DOHH2 (cell line): ENCODE results near the gene KCNA1.

Experiments
- H3F3A ChIP-seq: fragments of 200-600 bp; sonication (generic), shearing (Covaris generic); 2 replicates; pipeline ENCODE4 v1.6.0; 2016; ENCODE audit warnings: antibody characterized with exemption, mild to moderate bottlenecking; ENCODE audit not compliant: control insufficient read depth, insufficient read depth
- H3K27ac ChIP-seq: fragments of 200-600 bp; sonication (generic); 2 replicates; pipeline ENCODE4 v1.5.1; 2014; ENCODE audit warnings: low read depth, mild to moderate bottlenecking, low read length, moderate library complexity
- H3K27me3 ChIP-seq: fragments of 200-600 bp; sonication (generic); 2 replicates; pipeline ENCODE4 v1.6.1; 2014; ENCODE audit warnings: mild to moderate bottlenecking, low read length, mixed read lengths; ENCODE audit not compliant: control insufficient read depth
- H3K36me3 ChIP-seq: fragments of 200-600 bp; sonication (generic); 2 replicates; pipeline ENCODE4 v1.6.1; 2014; ENCODE audit warnings: mild to moderate bottlenecking, low read length, moderate library complexity, mixed read lengths; ENCODE audit not compliant: control insufficient read depth
- H3K4me1 ChIP-seq: fragments of 200-600 bp; sonication (generic); 2 replicates; pipeline ENCODE4 v1.6.1; 2014; ENCODE audit warnings: mild to moderate bottlenecking, low read length, mixed read lengths; ENCODE audit not compliant: control insufficient read depth
- H3K4me2 ChIP-seq: fragments of 200-600 bp; sonication (generic); 2 replicates; pipeline ENCODE4 v1.6.0; 2014; ENCODE audit warnings: mild to moderate bottlenecking, low read length, moderate library complexity
- H3K4me3 ChIP-seq: fragments of 200-600 bp; sonication (generic); 2 replicates; pipeline ENCODE4 v1.5.1; 2014; ENCODE audit warnings: mild to moderate bottlenecking, low read length, mixed read lengths
- H3K79me2 ChIP-seq: fragments of 200-600 bp; sonication (generic); 2 replicates; pipeline ENCODE4 v1.6.1; 2014; ENCODE audit warnings: mild to moderate bottlenecking, low read length, mixed read lengths; ENCODE audit not compliant: control insufficient read depth
- H3K9me2 ChIP-seq: fragments of 200-600 bp; sonication (generic); replicated peaks from 2 replicates; pipeline ENCODE4 v1.6.1; 2014; ENCODE audit warnings: mild to moderate bottlenecking, low read length, mixed read lengths; ENCODE audit not compliant: control insufficient read depth
- H3K9me3 ChIP-seq: fragments of 200-600 bp; sonication (generic); 2 replicates; pipeline ENCODE4 v1.6.1; 2014; ENCODE audit warnings: antibody characterized with exemption, low read length, mixed read lengths; ENCODE audit not compliant: control insufficient read depth, insufficient read depth
- H4K20me1 ChIP-seq: fragments of 200-600 bp; sonication (generic); 2 replicates; pipeline ENCODE4 v1.6.0; 2014; ENCODE audit warnings: low read depth, mild to moderate bottlenecking, antibody characterized with exemption, low read length, moderate library complexity; ENCODE audit not compliant: control insufficient read depth, insufficient read depth
- CTCF ChIP-seq: fragments of 200-600 bp; sonication (generic); IDR thresholded peaks from one replicate; pipeline ENCODE4 v1.5.1; 2014; ENCODE audit warnings: antibody characterized with exemption, mild to moderate bottlenecking, low read depth, low read length; ENCODE audit not compliant: poor library complexity, severe bottlenecking
- EZH2phosphoT487 ChIP-seq: fragments of 200-600 bp; sonication (generic); IDR thresholded peaks from 2 replicates; pipeline ENCODE4 v1.6.1; 2017; ENCODE audit warnings: borderline replicate concordance, mild to moderate bottlenecking, antibody characterized with exemption, low read length, moderate library complexity, mixed read lengths

The KCNA1 gene

DNA sequence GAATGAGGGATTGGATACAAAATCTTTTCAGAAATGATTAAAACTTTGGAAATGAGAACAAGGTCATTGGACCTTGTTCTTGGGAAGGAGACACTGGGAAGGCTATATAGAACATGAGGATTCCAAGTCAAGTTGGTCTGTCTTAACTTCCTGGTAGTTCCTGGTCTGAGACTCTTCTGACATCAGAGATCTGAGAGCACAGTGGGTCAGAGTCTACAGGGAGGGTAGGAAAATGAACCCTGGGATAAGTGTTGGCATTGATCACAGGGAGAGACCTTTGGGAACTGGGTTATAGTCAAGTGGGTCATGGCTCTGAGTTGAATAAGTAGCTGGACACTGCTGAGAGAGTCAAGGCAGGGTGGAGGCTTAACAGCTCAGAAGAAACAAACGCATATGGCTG, 17.3 kb upstream of the KCNA1 start:
- H3K79me2 ChIP-seq: no peaks in the 10 kb centered on the region
- H3K27me3 ChIP-seq: peaks cover 10% of the 10 kb centered on the region; the same call in 1 of the 2 replicates
- no peak overlapping the region for H3K27ac ChIP-seq
- no peaks in the 10 kb centered on the region for H3F3A ChIP-seq
- H3K36me3 ChIP-seq: no peaks in the 10 kb centered on the region
- no peak for TF ChIP-seq EZH2phosphoT487
- TF ChIP-seq CTCF: no peak
- no peaks in the 10 kb centered on the region for H3K9me3 ChIP-seq
- no peaks in the 10 kb centered on the region for H3K4me1 ChIP-seq
- H4K20me1 ChIP-seq: no peaks in the 10 kb centered on the region
- H3K4me3 ChIP-seq: no peak overlapping the region
- no peaks in the 10 kb centered on the region for H3K9me2 ChIP-seq
- H3K4me2 ChIP-seq: no peak overlapping the region

DNA sequence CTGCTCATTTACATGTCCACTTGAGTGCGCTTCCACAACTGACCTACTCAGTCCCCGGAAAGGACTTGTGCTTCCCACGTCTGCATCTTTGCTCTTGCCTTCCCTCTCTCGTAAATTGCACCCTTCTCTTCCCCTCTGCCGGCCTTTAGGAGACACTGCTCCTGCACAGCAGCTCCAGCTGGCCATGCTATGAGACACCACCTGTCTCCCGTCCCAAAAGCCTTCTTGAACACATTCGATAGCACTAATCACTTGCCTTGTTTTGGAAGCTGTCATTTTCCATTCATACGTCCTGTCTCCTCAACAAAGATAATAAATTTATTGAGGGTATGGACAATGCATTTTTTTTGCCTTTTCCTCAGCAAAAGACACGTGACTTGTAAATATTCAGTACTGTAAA, 15.7 kb upstream of the KCNA1 start:
- Histone ChIP-seq H3K36me3 (no peaks in the 10 kb centered on the region), H3K9me2 (no peaks in the 10 kb centered on the region), H3K27ac (no peak overlapping the region), H3K4me1 (no peaks in the 10 kb centered on the region), H3K9me3 (no peaks in the 10 kb centered on the region), H3K27me3 (peaks cover 10% of the 10 kb centered on the region; the same call in 1 of the 2 replicates), H3K4me3 (no peak overlapping the region), H3F3A (no peaks in the 10 kb centered on the region), H3K4me2 (no peak overlapping the region), H4K20me1 (no peaks in the 10 kb centered on the region), H3K79me2 (no peaks in the 10 kb centered on the region)
- no peak for TF ChIP-seq EZH2phosphoT487
- TF ChIP-seq CTCF: no peak

DNA sequence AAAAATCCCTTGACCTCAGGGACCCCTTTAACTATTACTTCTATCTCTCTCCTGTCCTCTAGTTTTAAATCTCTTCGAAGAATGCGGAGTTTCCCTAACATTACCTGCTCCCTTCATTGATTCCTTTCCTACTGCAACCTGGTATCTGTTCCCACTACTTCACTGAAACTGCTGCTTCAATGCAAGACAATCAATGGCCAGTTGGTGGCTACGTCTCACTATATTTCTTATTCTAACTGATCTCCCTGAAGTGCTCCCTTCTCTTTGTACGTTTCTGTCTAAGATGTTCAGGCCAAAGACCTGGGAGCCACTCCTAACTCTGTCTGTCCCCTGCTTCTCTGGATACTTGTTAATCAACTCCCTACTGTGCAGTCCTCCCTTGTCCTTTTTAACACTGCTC, 10.3 kb upstream of the KCNA1 start:
- no peaks in the 10 kb centered on the region for H3K79me2 ChIP-seq
- no peak for TF ChIP-seq CTCF
- TF ChIP-seq EZH2phosphoT487: no peak

DNA sequence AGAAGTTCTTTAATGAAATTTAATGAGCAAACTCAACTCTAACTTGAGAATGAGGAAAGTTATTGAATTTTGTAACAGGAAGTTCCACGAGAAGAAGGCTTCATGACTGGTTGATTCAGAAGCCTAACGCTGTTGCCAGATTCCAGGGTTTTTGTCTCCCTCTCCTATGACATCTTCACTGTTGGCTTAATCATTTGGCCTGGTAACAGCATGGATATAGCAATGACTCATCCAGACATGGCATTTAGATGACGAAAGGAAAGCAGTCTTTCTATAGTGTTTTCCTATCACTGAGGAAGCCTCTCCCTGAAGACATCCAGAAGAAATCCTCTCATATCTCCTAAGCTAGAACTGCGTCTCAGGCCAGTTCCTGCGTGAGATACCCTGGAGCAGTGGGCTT, 9.4 kb upstream of the KCNA1 start:
- Histone ChIP-seq H3K79me2 (no peaks in the 10 kb centered on the region), H3K4me3 (no peak overlapping the region), H4K20me1 (no peaks in the 10 kb centered on the region), H3F3A (no peaks in the 10 kb centered on the region), H3K36me3 (no peaks in the 10 kb centered on the region), H3K9me2 (no peaks in the 10 kb centered on the region), H3K4me1 (no peaks in the 10 kb centered on the region), H3K9me3 (no peaks in the 10 kb centered on the region), H3K27ac (no peak overlapping the region), H3K27me3 (peaks cover 6% of the 10 kb centered on the region), H3K4me2 (no peak overlapping the region)
- TF ChIP-seq CTCF: no peak
- no peak for TF ChIP-seq EZH2phosphoT487

More for the DNA sequence above, 10.3 kb upstream of the KCNA1 start:
- Histone ChIP-seq H3K4me1 (no peaks in the 10 kb centered on the region), H3K36me3 (no peaks in the 10 kb centered on the region), H4K20me1 (no peaks in the 10 kb centered on the region), H3K4me3 (no peak overlapping the region), H3K4me2 (no peak overlapping the region), H3K27me3 (peaks cover 6% of the 10 kb centered on the region), H3K9me3 (no peaks in the 10 kb centered on the region), H3F3A (no peaks in the 10 kb centered on the region), H3K27ac (no peak overlapping the region), H3K9me2 (no peaks in the 10 kb centered on the region)
